Sigmoid colon (tissue), 7 donors: ENCODE measurements around the gene AKT1S1. TPM values are rescaled to one million over a fixed set of nuclear protein-coding genes. Genes with fewer than 3 reads are reported as not detected.

Experiments
- DNase-seq: peaks from one replicate; pipeline ENCODE4 v3.0.0-alpha.2; 2019
- H3K27ac ChIP-seq, 4 donors: fragments of 200-600 bp; sonication (generic); one replicate each; pipeline ENCODE4 v1.5.1; 2016 to 2019; ENCODE audit warnings: mild to moderate bottlenecking in 1 of 4
- H3K27me3 ChIP-seq, 3 donors: fragments of 200-600 bp; sonication (generic); one replicate each; pipeline ENCODE4 v1.5.1; 2019; ENCODE audit warnings: mild to moderate bottlenecking in 1 of 3
- H3K36me3 ChIP-seq, 4 donors: fragments of 200-600 bp; sonication (generic); one replicate each; pipeline ENCODE4 v1.5.1; 2016 to 2019
- H3K4me1 ChIP-seq, 4 donors: fragments of 200-600 bp; sonication (generic); one replicate each; pipeline ENCODE4 v1.5.1; 2017 to 2019
- H3K4me3 ChIP-seq, 4 donors: fragments of 200-600 bp; sonication (generic); one replicate each; pipeline ENCODE4 v1.5.1; 2017 to 2019; ENCODE audit warnings: mild to moderate bottlenecking in 2 of 4, moderate library complexity in 1 of 4
- H3K9me3 ChIP-seq, 4 donors: fragments of 200-600 bp in 3 of 4; sonication (generic) in 3 of 4; one replicate each; pipeline versions ENCODE4 v1.5.1 to v1.6.1; 2013 to 2019
- EP300 ChIP-seq, 4 donors: sonication (generic); formaldehyde crosslinking; IDR thresholded peaks; one replicate each; pipeline ENCODE4 v1.6.1; 2017; ENCODE audit warnings: antibody characterized with exemption in 4 of 4
- POLR2A ChIP-seq, 2 donors: fragments of 450-650 bp; IDR thresholded peaks; one replicate each; pipeline ENCODE4 v1.6.1; 2016; ENCODE audit warnings: antibody characterized with exemption in 2 of 2, mild to moderate bottlenecking in 2 of 2, moderate library complexity in 2 of 2
- POLR2AphosphoS5 ChIP-seq, 4 donors: sonication (generic); formaldehyde crosslinking; IDR thresholded peaks; one replicate each; pipeline ENCODE4 v1.6.1; 2017; ENCODE audit warnings: antibody characterized with exemption in 4 of 4
- WGBS, 2 donors: extraction: QIAGEN DNeasy Blood & Tissue Kit; methylation state at CpG; one replicate each; pipeline ENCODE4 v1.1.7; 2013; 5-methylcytosine and 5-hydroxymethylcytosine counted together
- intact Hi-C: fragments of 100-400 bp; cut with DNase I; formaldehyde crosslinking; loops from one replicate; pipeline ENCODE4 v1.15.1; 2023
- polyA plus RNA-seq, 3 donors: library from polyadenylated mRNA; stranded (reverse); fragments of 200-250 nt; gene quantifications; one replicate each; pipeline ENCODE4 v1.2.3, GENCODE V29; 2013
- total RNA-seq, 4 donors: library from RNA; depleted of rRNA; stranded (reverse); fragments of >200 nt; gene quantifications; one replicate each; pipeline ENCODE4 v1.1.0, GENCODE V29; 2016
- TF ChIP-seq, protein P1 (sequence below), 4 experiments: fragments of 450-650 bp in 3 of 4; fragments of 200-600 bp in 1 of 4; IDR thresholded peaks; one replicate each; pipeline ENCODE4 v1.5.1; 2016 to 2019; ENCODE audit warnings: antibody characterized with exemption in 4 of 4, mild to moderate bottlenecking in 3 of 4, moderate library complexity in 2 of 4
- donor health status: healthy with polysubstance abuse.
- donor health status: Bipolar disorder and iron deficiency.
- donor health status: healthy.

Gene AKT1S1
- total and polyA plus RNA-seq, 7 donors: 13.6 to 55.9 (median 16.1) TPM

DNA sequence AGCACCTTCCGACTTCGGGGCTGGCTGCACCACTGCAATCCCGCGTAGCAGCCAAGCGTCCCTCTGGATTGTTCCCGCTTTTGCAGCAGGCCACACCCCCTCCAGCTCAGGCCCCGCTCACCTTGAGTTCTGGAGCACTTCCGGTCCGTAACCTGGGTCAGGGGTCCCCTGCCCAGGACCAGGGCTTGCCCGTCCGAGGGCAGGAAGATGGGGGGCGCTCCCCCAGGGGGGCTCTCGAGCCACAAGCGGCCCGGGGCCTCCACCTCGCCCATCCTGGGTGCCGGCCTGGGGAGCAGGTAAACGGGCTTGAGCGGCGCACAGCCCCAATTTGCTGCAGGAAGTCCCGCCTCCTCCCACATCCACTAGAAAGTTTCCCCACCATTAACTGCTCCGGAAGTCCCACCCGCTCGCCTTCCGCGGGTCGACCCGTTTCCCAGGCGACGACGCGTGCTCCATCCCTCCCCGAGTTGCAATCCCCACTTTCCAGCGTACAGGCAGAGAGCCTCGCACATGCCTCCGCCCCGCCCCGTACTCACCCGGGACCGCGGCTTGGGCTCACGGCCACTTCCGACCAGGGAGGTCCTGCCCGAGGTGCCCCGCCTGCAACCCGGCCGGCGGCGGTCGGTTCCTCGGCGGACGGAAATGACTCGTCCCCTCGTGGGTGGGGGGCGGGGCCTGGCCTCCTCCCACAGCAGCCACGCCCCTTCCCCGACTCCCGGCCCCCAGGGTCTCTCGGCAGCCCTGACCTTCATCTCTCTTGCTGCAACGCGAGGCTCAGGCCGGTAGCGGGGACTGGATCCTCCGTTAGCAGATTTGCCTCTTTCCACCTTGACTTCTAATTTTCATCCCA is 10.0 kb downstream of the AKT1S1 start, which contains the start of gene PNKP:
Gene PNKP (minus strand): TSS at position 644 of the 850 bp plus-strand sequence. CDS start 372 bp downstream, at position 272.
- Histone ChIP-seq H3K4me1 (peaks cover 0 to 50% (median 46%) of the 10 kb centered on the region in 4 donors), H3K9me3 (no peaks in the 10 kb centered on the region), H3K36me3 (peaks cover 6 to 34% (median 11%) of the 10 kb centered on the region in 4 donors), H3K4me3 (peak within 1 kb of the TSS; percentile 65 to 81 (median 70)), H3K27ac (peak within 1 kb of the TSS; percentile 90 to 96 (median 92)), H3K27me3 (no peaks in the 10 kb centered on the region)
- intact Hi-C loops: no loop called here
- TF ChIP-seq POLR2A (IDR thresholded peaks at IDR 0.05) (peak; percentile 49), EP300 (IDR thresholded peaks at IDR 0.05) (no peak), POLR2AphosphoS5 (IDR thresholded peaks at IDR 0.05) (peak; percentile 65 to 90 (median 82))
- TF ChIP-seq, protein P1, sequence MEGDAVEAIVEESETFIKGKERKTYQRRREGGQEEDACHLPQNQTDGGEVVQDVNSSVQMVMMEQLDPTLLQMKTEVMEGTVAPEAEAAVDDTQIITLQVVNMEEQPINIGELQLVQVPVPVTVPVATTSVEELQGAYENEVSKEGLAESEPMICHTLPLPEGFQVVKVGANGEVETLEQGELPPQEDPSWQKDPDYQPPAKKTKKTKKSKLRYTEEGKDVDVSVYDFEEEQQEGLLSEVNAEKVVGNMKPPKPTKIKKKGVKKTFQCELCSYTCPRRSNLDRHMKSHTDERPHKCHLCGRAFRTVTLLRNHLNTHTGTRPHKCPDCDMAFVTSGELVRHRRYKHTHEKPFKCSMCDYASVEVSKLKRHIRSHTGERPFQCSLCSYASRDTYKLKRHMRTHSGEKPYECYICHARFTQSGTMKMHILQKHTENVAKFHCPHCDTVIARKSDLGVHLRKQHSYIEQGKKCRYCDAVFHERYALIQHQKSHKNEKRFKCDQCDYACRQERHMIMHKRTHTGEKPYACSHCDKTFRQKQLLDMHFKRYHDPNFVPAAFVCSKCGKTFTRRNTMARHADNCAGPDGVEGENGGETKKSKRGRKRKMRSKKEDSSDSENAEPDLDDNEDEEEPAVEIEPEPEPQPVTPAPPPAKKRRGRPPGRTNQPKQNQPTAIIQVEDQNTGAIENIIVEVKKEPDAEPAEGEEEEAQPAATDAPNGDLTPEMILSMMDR (IDR thresholded peaks at IDR 0.05): no peak
- peak; percentile 95 for DNase-seq
- 0 to 1% methylated on average over 65 of the region's 65 CpGs for WGBS, 2 donors

DNA sequence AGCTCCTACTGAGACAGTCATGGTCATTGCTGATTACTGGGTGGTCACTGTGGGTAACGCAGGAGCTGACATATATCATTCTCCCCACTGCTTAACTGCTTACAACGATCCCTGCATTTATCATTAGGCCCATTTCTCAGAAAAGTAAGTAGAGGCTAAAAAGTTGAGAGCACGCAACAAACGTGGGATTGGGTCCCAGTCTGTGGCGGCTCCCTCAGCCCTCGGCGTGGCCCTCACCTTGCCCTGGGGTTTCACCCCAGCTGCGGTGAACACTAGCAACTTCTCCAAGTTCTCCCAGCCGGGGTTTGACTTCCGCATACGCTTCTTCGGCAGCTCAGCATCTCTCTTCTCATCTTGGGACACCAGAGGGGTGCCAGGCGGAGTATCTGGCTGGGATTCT is 12.3 kb downstream of the AKT1S1 start:
- Histone ChIP-seq H3K4me1 (peaks cover 0 to 54% (median 47%) of the 10 kb centered on the region in 4 donors), H3K9me3 (no peaks in the 10 kb centered on the region), H3K36me3 (peaks cover 3 to 40% (median 18%) of the 10 kb centered on the region in 4 donors), H3K27me3 (no peaks in the 10 kb centered on the region), H3K4me3 (no peak overlapping the region), H3K27ac (peak overlapping the region; percentile 21 to 96 (median 58))
- DNase-seq: no peak
- intact Hi-C loops: no loop called here
- 91 to 93% methylated on average over 13 of the region's 13 CpGs for WGBS, 2 donors
- TF ChIP-seq EP300 (IDR thresholded peaks at IDR 0.05): no peak
- TF ChIP-seq, protein P1 (IDR thresholded peaks at IDR 0.05): no peak
- no peak for TF ChIP-seq POLR2AphosphoS5 (IDR thresholded peaks at IDR 0.05)
- no peak for TF ChIP-seq POLR2A (IDR thresholded peaks at IDR 0.05)

DNA sequence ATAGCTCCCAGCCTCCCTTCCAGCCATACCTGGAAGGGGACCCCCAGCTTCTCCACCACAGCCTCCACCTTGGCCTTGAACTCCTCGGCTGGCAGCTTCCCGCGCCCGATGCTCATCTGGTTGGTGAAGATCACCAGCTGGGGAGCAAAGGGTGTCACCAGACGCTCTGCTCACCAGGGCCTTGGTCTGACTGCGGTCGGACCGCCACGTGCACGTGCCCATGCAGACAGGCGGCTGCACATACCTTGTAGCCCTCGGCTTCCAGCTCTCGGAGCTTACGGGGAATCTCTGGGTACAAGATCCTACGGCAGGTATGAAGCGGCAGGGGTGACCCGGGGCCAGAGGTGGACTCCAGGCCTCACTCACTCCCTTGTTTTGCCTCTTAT is 13.2 kb downstream of the AKT1S1 start:
- no peaks in the 10 kb centered on the region for H3K27me3 ChIP-seq
- no peak overlapping the region for H3K27ac ChIP-seq
- TF ChIP-seq EP300 (IDR thresholded peaks at IDR 0.05) (no peak), POLR2AphosphoS5 (IDR thresholded peaks at IDR 0.05) (no peak), POLR2A (IDR thresholded peaks at IDR 0.05) (no peak)
- TF ChIP-seq, protein P1 (IDR thresholded peaks at IDR 0.05): no peak
- no peak overlapping the region for H3K4me3 ChIP-seq
- H3K9me3 ChIP-seq: no peaks in the 10 kb centered on the region
- intact Hi-C loops: no loop called here
- DNase-seq: peak; percentile 64
- peaks cover 12 to 47% (median 20%) of the 10 kb centered on the region in 4 donors for H3K36me3 ChIP-seq
- WGBS, 2 donors: 93 to 96% methylated on average over 17 of the region's 17 CpGs
- H3K4me1 ChIP-seq: peaks cover 0 to 50% (median 43%) of the 10 kb centered on the region in 4 donors

DNA sequence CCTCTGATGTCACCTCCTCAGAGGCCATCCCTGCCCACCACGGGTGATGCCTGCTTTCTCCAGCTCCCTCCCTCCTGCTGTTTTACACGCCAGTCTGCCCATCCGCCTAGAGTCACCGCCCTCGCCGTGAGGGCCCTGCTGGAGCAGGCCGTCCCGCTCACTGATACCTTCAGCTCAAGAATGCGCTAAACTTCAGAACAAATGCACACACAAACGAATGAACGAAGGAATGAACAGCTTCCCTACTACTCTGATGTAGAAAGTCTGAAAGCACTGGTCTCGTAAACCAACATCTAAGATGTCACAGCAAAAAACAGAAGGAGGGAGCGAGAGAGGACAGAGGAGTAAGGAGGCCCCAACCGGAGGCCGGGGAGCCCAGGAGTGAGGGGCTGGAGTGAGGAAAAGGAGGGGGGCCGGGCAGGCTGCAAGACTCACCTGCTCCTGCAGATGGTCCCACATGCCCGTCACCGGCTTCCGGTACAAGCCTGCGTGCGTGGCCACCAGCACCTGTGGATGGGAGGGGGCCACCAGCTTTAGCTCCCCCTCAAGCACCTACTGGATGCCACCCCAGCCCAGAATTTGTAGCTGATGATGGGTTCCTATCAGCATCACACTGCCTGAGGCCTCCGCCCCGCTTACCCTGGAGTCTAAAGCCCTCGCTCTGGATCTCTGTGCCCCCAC is 13.8 kb downstream of the AKT1S1 start:
- Histone ChIP-seq H3K4me3 (no peak overlapping the region), H3K9me3 (no peaks in the 10 kb centered on the region), H3K36me3 (peaks cover 17 to 52% (median 24%) of the 10 kb centered on the region in 4 donors), H3K4me1 (peaks cover 0 to 44% (median 38%) of the 10 kb centered on the region in 4 donors), H3K27ac (no peak overlapping the region), H3K27me3 (no peaks in the 10 kb centered on the region)
- 94 to 96% methylated on average over 24 of the region's 24 CpGs for whole genome bisulfite sequencing, 2 donors
- TF ChIP-seq EP300 (IDR thresholded peaks at IDR 0.05) (no peak), POLR2A (IDR thresholded peaks at IDR 0.05) (no peak), POLR2AphosphoS5 (IDR thresholded peaks at IDR 0.05) (no peak)
- TF ChIP-seq, protein P1 (IDR thresholded peaks at IDR 0.05): no peak
- no peak for DNase-seq
- intact Hi-C loops: no loop called here
